NK-92 treated with Interleukin-12 subunit alpha and Interleukin-12 subunit beta, amount 100 ng/mL, for 24 hours (cell line): Measurements from ENCODE around the gene OR5K3.

ENCODE experiments used
- DNase-seq: peaks from one replicate; lab custom pipeline; 2025; lab: John Stamatoyannopoulos, UW

Gene OR5K3

DNA sequence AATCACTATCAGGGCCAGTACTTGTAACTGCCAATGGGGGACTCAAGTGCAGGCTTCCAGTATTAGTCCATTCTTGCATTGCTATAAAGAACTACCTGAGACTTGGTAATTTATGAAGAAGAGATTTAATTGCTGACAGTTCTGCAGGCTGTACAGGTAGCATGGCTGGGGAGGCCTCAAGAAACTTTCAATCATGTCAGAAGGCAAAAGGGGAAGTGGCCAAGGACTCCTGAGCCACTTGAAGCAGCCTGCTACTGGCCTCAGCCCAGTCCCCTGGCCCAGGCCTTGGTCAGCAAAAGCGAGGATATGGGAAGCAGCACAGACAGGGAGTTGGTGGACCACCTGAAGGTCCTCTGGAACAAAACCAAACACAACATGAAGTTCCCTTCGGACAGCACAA, 43.3 kb downstream of the OR5K3 start:
- no peak for DNase-seq

DNA sequence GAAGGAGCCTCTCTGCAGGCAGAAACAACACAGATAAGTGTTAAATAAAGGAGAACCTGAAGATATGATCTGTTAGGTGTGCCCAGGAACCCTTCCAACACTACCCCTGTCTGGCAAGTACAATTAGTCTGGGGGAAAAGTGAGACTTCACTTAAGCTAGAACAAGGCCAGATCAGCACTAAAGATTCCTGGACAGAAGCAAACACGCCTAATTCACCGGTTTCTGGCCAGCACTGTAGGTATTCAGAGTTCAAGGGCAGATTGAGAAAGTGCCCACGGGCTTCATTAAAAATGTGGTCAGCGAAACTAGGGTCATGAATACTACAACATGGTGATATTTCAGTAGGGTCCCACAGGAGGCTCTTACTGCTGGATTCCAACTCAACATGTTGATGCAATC, 43.9 kb downstream of the OR5K3 start:
- DNase-seq, result no peak

DNA sequence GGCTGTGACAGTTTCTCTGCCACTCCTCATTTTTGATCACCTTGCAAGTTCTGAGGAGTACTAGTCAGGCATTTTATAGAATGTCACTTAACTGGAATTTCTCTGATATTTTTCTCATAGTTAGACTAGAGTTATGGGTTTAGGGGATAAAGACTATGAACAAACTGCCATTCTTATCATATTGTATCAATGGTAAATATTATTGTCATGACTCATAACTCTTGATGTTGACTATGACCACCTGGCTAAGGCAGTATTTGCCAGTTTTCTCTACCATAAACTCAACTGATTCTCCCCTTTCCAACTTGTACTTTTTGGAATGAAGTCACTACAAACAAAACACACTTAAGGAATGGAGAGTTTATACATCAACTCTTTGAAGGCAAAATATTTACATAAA, 49.8 kb downstream of the OR5K3 start:
- no peak for DNase-seq
